ENCODE data around the gene MYL11. TPM values are rescaled to one million over a fixed set of nuclear protein-coding genes. Genes with fewer than 3 reads are reported as not detected.

The MYL11 gene
- total RNA-seq, 1 experiment from 2014 or later = not detected

DNA sequence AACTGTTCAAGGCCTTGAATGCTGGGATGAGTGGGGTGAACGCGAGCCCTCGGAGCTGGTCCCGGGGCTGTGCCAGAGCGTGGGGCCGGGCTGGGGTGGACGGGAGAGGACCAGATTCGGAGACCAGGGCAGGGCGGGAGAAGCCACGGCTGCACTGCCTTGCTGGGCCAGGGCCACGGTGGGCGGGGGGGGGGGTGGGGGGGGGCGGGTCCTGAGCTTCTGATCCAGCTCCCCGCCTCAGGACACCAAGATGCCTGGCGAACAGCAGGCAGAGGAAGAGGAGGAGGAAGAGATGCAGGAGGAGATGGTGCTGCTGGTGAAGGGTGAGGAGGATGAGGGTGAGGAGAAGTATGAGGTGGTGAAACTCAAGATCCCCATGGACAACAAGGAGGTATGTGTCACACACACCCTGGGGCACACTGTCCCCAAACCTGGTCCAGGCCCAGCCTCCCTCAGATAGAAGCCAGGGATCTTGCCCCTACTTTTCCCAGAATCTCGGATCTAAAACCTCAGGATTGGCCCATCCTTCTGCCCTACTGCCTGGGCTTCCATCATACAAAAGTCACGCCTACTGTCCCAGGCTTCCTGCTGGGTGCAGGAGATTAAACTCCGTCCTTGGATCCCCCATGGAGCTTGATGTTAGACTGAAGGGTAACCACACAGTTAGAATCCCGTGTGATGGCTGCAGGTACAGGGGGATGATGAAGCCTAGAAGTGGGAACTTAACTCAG is 33.4 kb downstream of the MYL11 start:
- Histone ChIP-seq H3K27me3 (ENCODE audit: control insufficient read depth, insufficient read depth, low read length) (no peaks in the 10 kb centered on the region; the same call in 1 of the 2 replicates), H3K4me3 (ENCODE audit: insufficient read depth, low read depth, low read length) (peak overlapping the region; percentile 82), H3K36me3 (replicated peaks; ENCODE audit: control insufficient read depth, insufficient read depth, low read length) (peaks cover 12% of the 10 kb centered on the region)
- DNase-seq = peak; percentile 87

DNA sequence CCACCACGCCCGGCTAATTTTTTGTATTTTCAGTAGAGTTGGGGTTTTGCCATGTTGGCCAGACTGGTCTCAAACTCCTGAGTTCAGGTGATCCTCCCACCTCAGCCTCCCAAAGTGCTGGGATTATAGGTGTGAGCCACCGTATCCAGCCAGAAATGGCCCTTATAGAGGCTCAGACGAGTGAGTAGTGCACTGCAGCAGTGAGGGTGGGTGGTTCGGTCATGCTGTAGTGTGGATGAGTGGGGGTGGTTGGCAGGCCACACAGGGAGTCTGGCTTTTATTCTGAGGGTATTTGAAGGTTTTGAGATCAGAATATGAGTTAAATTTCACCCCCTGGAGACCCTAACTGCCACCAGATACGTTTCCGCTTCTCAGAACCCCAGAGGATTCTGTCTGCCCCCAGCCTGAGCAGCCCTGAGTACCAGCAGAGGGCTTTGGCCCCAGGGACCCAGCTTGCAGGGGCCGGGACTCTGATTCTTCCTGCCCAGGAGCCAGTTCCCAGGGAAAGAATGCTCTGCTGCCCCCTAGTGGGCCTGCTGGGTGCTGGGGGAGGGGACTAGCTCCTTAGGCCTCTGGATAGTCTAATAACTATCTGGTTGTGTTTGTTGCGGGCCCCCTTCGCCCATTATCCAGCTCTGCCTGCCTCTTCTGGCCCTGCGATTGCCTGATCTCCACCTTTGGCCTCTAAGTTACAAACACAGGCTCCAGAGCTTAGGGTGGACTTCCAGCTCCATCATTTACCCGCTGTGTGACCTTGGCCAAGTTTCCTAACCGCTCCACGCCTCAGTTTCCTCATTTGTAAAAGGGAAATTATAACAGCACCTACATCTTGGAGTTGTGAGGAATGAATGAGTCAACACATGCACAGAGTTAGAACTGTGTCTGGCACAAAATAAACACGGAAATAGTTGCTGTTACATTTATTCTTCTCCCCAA is 34.8 kb downstream of the MYL11 start:
- Histone ChIP-seq H3K27me3 (ENCODE audit: control insufficient read depth, insufficient read depth, low read length) (no peaks in the 10 kb centered on the region; the same call in 1 of the 2 replicates), H3K4me3 (ENCODE audit: insufficient read depth, low read depth, low read length) (no peak overlapping the region), H3K36me3 (replicated peaks; ENCODE audit: control insufficient read depth, insufficient read depth, low read length) (peaks cover 15% of the 10 kb centered on the region)
- DNase-seq = peak; percentile 94

DNA sequence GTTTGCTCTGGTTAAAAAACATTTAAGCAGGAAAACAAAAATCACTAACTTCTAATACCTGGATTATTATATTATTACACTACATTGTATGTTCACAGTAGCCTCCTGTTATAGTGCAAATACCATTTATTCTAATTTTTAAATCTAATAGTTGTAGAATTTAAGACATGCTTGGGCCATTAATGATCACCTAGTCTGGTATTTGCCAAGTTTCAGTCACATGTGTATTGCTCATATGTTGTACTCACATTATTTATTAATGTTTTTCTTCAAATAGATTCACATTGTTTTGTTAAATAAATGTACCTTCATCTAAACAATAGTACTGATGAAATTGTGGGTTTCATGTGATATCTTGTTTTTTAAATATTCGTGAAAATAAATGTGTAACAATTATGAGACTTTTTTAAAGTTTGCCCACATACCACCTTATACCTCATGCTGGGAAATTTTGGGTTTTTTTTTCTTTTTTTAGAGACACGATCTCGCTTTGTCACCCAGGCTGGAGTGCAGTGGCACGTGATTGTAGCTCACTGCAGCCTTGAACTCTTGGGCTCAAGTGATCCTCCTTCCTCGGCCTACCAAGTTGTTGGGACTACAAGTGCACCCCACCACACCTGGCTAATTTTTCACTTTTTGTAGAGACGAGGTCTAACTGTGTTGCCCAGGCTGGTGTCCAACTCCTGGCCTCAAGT is 38.7 kb downstream of the MYL11 start:
- no peaks in the 10 kb centered on the region for H3K27me3 ChIP-seq (ENCODE audit: control insufficient read depth, insufficient read depth, low read length)
- H3K36me3 ChIP-seq (replicated peaks; ENCODE audit: control insufficient read depth, insufficient read depth, low read length) = peaks cover 15% of the 10 kb centered on the region
- DNase-seq = no peak
- no peak overlapping the region for H3K4me3 ChIP-seq (ENCODE audit: insufficient read depth, low read depth, low read length)

DNA sequence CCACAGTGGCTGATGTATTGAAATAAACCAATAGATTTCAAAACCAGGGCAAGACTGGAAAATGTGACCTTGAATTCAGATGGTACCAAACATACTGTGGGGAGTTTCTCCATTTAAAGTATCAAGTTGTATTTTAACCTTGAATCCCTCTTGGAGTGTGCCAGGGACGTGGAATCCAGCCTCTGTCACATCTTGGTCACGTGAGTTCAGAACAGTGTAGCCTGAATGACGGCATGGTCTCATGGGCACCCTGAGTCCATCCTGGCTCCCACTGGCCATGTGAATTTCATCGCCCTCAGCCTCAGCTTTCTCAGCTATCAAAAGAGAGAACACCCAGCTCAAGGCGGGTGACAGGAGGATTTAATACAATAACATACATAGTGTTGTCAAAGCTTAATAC is 39.6 kb downstream of the MYL11 start:
- no peak overlapping the region for H3K4me3 ChIP-seq (ENCODE audit: insufficient read depth, low read depth, low read length)
- no peak for DNase-seq
- peaks cover 15% of the 10 kb centered on the region for H3K36me3 ChIP-seq (replicated peaks; ENCODE audit: control insufficient read depth, insufficient read depth, low read length)
- no peaks in the 10 kb centered on the region for H3K27me3 ChIP-seq (ENCODE audit: control insufficient read depth, insufficient read depth, low read length)

DNA sequence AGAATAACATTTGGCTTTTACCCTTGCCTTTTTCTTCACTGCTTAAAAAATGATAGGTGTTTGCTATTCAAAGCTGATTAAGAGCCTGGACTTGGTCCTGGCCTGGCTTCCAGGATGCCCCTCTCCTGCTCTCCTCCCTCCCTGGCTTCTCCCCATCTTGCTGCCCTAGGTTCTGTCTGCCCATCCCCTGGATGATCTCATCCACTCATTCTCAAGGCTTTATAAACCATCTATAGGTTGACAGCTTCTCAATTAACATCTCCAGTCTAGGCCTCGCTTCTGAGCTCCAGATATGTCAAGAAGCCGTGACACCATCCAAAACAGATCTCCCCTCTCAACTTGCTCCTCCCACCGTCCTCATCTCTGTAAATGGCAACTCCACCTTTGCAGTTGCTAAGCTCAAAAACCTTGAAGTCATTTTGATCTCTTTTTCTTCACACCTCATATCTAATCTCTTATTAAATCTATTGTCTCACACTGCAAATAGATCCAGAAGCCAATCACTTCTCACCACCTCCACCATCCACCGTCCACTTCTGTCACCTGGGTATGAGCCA is 41.5 kb downstream of the MYL11 start:
- Histone ChIP-seq H3K27me3 (ENCODE audit: control insufficient read depth, insufficient read depth, low read length) (no peaks in the 10 kb centered on the region), H3K36me3 (replicated peaks; ENCODE audit: control insufficient read depth, insufficient read depth, low read length) (peaks cover 12% of the 10 kb centered on the region), H3K4me3 (ENCODE audit: insufficient read depth, low read depth, low read length) (no peak overlapping the region)
- no peak for DNase-seq

DNA sequence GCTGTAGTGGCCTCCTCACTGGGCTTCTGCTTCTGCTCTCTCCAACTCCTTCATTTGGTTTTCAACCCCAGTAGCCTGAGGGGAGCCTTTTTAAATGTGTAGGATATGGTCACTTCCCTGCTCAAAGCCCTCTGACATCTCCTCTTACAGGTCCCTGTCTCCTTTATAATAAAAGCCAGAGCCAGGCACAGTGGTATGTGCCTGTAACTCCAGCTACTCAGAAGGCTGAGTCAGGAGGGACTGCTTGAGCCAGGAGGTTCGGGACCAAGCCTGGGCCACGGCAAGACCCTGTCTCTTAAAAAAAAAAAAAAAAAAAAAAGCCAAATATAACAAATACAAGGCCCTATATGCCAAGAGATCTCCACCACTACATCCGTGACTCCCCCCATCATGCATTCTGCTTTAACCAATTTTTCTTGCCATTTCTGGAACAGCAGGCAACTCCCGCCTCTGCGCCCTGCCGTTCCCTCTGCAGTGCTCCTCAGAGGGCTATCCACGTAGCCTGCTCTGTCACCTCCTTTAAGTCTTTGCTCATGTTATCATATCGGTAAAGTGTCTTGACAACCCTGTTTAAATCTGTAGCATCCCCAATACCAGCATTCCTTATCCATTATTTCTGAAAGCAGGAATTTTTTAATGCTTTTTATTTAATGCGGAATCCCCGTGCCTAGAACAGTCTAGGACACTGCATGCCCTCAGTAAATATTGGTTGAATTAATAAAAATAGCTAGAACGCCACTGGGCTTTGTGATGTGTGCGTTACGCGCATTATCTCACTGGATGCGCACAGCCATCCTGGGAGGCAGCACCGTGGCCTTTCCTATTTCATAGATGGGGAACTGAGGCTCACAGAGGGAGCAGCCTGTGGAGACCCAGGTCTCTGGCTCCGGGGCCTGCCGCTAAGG is 42.3 kb downstream of the MYL11 start:
- Histone ChIP-seq H3K27me3 (ENCODE audit: control insufficient read depth, insufficient read depth, low read length) (no peaks in the 10 kb centered on the region), H3K36me3 (replicated peaks; ENCODE audit: control insufficient read depth, insufficient read depth, low read length) (peaks cover 6% of the 10 kb centered on the region), H3K4me3 (ENCODE audit: insufficient read depth, low read depth, low read length) (peak overlapping the region; percentile 60)
- DNase-seq = peak; percentile 50

DNA sequence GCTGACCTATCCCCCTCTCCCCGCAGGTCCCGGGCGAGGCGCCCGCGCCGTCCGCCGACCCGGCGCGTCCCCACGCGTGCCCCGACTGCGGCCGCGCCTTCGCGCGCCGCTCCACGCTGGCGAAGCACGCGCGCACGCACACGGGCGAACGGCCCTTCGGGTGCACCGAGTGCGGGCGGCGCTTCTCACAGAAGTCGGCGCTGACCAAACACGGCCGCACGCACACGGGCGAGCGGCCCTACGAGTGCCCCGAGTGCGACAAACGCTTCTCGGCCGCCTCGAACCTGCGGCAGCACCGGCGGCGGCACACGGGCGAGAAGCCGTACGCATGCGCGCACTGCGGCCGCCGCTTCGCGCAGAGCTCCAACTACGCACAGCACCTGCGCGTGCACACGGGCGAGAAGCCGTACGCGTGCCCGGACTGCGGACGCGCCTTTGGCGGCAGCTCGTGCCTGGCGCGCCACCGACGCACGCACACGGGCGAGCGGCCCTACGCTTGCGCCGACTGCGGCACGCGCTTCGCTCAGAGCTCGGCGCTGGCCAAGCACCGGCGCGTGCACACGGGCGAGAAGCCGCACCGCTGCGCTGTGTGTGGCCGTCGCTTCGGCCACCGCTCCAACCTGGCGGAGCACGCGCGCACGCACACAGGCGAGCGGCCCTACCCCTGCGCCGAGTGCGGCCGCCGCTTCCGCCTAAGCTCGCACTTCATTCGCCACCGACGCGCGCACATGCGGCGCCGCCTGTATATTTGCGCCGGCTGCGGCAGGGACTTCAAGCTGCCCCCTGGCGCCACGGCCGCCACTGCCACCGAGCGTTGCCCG is 43.1 kb downstream of the MYL11 start:
- no peaks in the 10 kb centered on the region for H3K27me3 ChIP-seq (ENCODE audit: control insufficient read depth, insufficient read depth, low read length)
- peak; percentile 96 for DNase-seq
- peak overlapping the region; percentile 60 for H3K4me3 ChIP-seq (ENCODE audit: insufficient read depth, low read depth, low read length)
- H3K36me3 ChIP-seq (replicated peaks; ENCODE audit: control insufficient read depth, insufficient read depth, low read length) = peaks cover 3% of the 10 kb centered on the region

DNA sequence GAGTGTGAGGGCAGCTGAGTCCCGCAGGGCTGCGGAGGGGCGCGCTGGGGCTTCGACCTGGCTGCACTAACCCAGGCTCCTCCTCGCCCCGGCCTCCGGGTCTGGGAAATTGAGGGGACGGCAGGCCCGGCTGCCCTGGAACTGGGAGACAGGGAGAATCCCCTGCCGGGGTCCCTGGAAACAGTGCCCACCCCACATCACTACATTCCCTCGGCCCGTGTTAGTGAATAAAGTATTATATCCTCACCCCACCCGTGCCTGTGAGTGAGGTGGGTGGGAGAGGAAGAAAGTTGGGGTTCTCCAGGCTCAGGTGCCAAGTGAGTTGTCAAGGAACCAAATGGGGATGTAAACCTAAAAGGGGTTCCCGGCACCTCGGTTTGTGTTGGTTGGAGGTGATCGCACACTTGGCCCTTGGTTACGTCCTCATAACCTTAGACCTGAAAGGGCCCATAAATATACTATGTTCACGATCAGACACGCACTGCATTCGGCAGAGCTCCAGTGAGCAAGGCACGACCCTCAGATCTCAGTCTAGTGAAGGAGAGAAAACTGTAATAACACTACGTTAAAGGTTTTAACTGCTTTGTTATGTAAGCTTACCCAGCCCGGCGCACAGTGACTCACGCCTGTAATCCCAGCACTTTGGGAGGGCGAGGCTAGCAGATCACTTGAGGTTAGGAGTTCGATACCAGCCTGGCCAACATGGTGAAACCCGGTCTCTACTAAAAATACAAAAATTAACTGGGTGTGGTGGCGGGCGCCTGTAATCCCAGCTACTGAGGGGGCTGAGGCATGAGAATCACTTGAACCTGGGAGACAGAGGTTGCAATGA is 44.0 kb downstream of the MYL11 start:
- Histone ChIP-seq H3K27me3 (ENCODE audit: control insufficient read depth, insufficient read depth, low read length) (no peaks in the 10 kb centered on the region), H3K36me3 (replicated peaks; ENCODE audit: control insufficient read depth, insufficient read depth, low read length) (peaks cover 3% of the 10 kb centered on the region), H3K4me3 (ENCODE audit: insufficient read depth, low read depth, low read length) (peak overlapping the region; percentile 60)
- DNase-seq = no peak

DNA sequence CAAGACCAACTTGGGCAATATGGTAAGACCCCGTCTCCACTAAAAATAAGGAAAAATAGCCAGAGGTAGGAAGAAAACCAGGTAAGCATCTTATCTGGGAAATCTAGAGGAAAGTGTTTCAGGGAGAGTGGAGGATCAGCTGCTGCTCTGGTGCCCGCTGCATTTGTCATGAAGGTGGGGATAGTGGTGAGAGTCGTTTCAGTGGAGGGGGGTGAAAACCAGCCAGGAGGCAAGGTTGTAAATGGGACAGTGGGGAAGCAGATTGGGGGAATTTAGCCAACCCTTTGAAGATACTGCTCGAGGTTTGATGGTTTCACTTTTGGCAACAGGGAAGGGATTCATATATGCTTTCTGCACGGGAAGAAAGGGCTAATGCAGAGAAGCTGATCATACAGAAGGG is 46.4 kb downstream of the MYL11 start:
- peaks cover 10% of the 10 kb centered on the region for H3K36me3 ChIP-seq (replicated peaks; ENCODE audit: control insufficient read depth, insufficient read depth, low read length)
- no peak for DNase-seq

More for the DNA sequence above, 46.4 kb downstream of the MYL11 start:
- H3K27me3 ChIP-seq (ENCODE audit: control insufficient read depth, insufficient read depth, low read length) = no peaks in the 10 kb centered on the region
- no peak overlapping the region for H3K4me3 ChIP-seq (ENCODE audit: insufficient read depth, low read depth, low read length)

Other genes starting within 250 kb of the MYL11 start
- gene CORO1A, start 191.2 kb upstream of the MYL11 start, total RNA-seq (2014; rRNA removed; shearing (Covaris generic)) = 5.8 and 5.9 TPM in 2 replicates
- 31.2 and 63.1 TPM in 2 replicates for gene BOLA2B, start 181.1 kb upstream of the MYL11 start, total RNA-seq (2014; rRNA removed; shearing (Covaris generic))
- 81.0 and 83.6 TPM in 2 replicates for gene SLX1A, start 180.9 kb upstream of the MYL11 start, total RNA-seq (2014; rRNA removed; shearing (Covaris generic))
- gene SULT1A3, start 175.5 kb upstream of the MYL11 start, total RNA-seq (2014; rRNA removed; shearing (Covaris generic)) = 4.2 and 6.5 TPM in 2 replicates
- 1.0 TPM in 1 of 2 replicates, not detected in the other for gene NPIPB13, start 126.3 kb upstream of the MYL11 start, total RNA-seq (2014; rRNA removed; shearing (Covaris generic))
- 44.2 and 45.2 TPM in 2 replicates for gene CD2BP2, start 19.5 kb upstream of the MYL11 start, total RNA-seq (2014; rRNA removed; shearing (Covaris generic))
- gene TBC1D10B, start 4.3 kb upstream of the MYL11 start, total RNA-seq (2014; rRNA removed; shearing (Covaris generic)) = 35.8 and 38.4 TPM in 2 replicates
- gene SEPTIN1, start 7.8 kb downstream of the MYL11 start, total RNA-seq (2014; rRNA removed; shearing (Covaris generic)) = 0.18 and 0.80 TPM in 2 replicates
- gene ZNF48, start 20.6 kb downstream of the MYL11 start, total RNA-seq (2014; rRNA removed; shearing (Covaris generic)) = 38.8 and 46.3 TPM in 2 replicates
- 10.6 and 13.5 TPM in 2 replicates for gene ZNF771, start 32.8 kb downstream of the MYL11 start, total RNA-seq (2014; rRNA removed; shearing (Covaris generic))
- gene DCTPP1, start 55.2 kb downstream of the MYL11 start, total RNA-seq (2014; rRNA removed; shearing (Covaris generic)) = 56.4 and 74.2 TPM in 2 replicates
- 8.2 and 9.8 TPM in 2 replicates for gene SEPHS2, start 71.1 kb downstream of the MYL11 start, total RNA-seq (2014; rRNA removed; shearing (Covaris generic))
- gene ITGAL, start 97.9 kb downstream of the MYL11 start, total RNA-seq (2014; rRNA removed; shearing (Covaris generic)) = 0.03 and 0.11 TPM in 2 replicates
- 55.2 and 55.3 TPM in 2 replicates for gene ZNF768, start 151.8 kb downstream of the MYL11 start, total RNA-seq (2014; rRNA removed; shearing (Covaris generic))
- 14.5 and 16.2 TPM in 2 replicates for gene ZNF747, start 160.1 kb downstream of the MYL11 start, total RNA-seq (2014; rRNA removed; shearing (Covaris generic))
- gene ZNF764, start 183.6 kb downstream of the MYL11 start, total RNA-seq (2014; rRNA removed; shearing (Covaris generic)) = 10.2 and 13.8 TPM in 2 replicates
- 3.0 and 8.5 TPM in 2 replicates for gene ZNF688, start 196.9 kb downstream of the MYL11 start, total RNA-seq (2014; rRNA removed; shearing (Covaris generic))
- gene ZNF785, start 210.9 kb downstream of the MYL11 start, total RNA-seq (2014; rRNA removed; shearing (Covaris generic)) = 2.8 and 8.5 TPM in 2 replicates
- gene ZNF689, start 235.6 kb downstream of the MYL11 start, total RNA-seq (2014; rRNA removed; shearing (Covaris generic)) = 17.3 and 18.7 TPM in 2 replicates

Measured in H7 (cell line).